T47D (cell line): ENCODE measurements around the gene INPP5A.

Source experiments
- DNase-seq, 2 experiments: peaks; one replicate each; pipeline versions ENCODE4 v3.0.0 to v3.0.0-alpha.2; 2011 to 2012; ENCODE audit warnings: low read depth in 1 of 2, low spot score in 1 of 2
- JUND ChIP-seq: IDR thresholded peaks from 2 replicates; pipeline ENCODE4 v1.6.1; 2012; ENCODE audit warnings: low read depth
- in situ Hi-C: cut with HindIII; loops from 2 replicates; pipeline ENCODE4 v1.10.0; 2016; ENCODE audit warnings: low sequenced_read_pairs, low pct_unique_long_range_greater_than_20kb

Gene INPP5A

GRCh38 chr10:132754071-132754470, 216.5 kb downstream of the INPP5A start:
- in situ Hi-C loops, result no loop called here
- no peak for DNase-seq
- no peak for TF ChIP-seq JUND

GRCh38 chr10:132755166-132755711, 217.7 kb downstream of the INPP5A start:
- in situ Hi-C loops, result no loop called here
- TF ChIP-seq JUND, result no peak
- DNase-seq, result no peak

GRCh38 chr10:132756591-132756990, 219.0 kb downstream of the INPP5A start:
- no peak for TF ChIP-seq JUND
- in situ Hi-C loops, result no loop called here
- DNase-seq, result no peak

GRCh38 chr10:132757171-132757570, 219.6 kb downstream of the INPP5A start:
- in situ Hi-C loops, result no loop called here
- no peak for DNase-seq
- no peak for TF ChIP-seq JUND

- no peak for TF ChIP-seq JUND
- in situ Hi-C loops, result no loop called here
- DNase-seq, result no peak
These were observed 221.3 kb downstream of the INPP5A start for GRCh38 chr10:132758865-132759264.

GRCh38 chr10:132761395-132762060, 223.9 kb downstream of the INPP5A start:
- in situ Hi-C loops, result no loop called here
- TF ChIP-seq JUND, result no peak
- DNase-seq, result no peak

GRCh38 chr10:132762267-132762666, 224.7 kb downstream of the INPP5A start:
- no peak for DNase-seq
- TF ChIP-seq JUND, result no peak
- in situ Hi-C loops, result no loop called here

- DNase-seq, result no peak
- in situ Hi-C loops, result no loop called here
- no peak for TF ChIP-seq JUND
These were observed 226.0 kb downstream of the INPP5A start for GRCh38 chr10:132763545-132763944.

- TF ChIP-seq JUND, result no peak
- no peak for DNase-seq
- in situ Hi-C loops, result no loop called here
These were observed 226.5 kb downstream of the INPP5A start for GRCh38 chr10:132764108-132764507.

GRCh38 chr10:132765435-132765834, 227.8 kb downstream of the INPP5A start:
- DNase-seq, result no peak
- no peak for TF ChIP-seq JUND
- in situ Hi-C loops, result no loop called here

GRCh38 chr10:132766291-132766690, 228.7 kb downstream of the INPP5A start:
- TF ChIP-seq JUND, result no peak
- DNase-seq, result no peak
- in situ Hi-C loops, result no loop called here

GRCh38 chr10:132768346-132769248, 231.0 kb downstream of the INPP5A start:
- DNase-seq, result no peak
- in situ Hi-C loops, result no loop called here
- TF ChIP-seq JUND, result no peak
